ENCODE data around the gene GRID2.

GRID2 gene

DNA sequence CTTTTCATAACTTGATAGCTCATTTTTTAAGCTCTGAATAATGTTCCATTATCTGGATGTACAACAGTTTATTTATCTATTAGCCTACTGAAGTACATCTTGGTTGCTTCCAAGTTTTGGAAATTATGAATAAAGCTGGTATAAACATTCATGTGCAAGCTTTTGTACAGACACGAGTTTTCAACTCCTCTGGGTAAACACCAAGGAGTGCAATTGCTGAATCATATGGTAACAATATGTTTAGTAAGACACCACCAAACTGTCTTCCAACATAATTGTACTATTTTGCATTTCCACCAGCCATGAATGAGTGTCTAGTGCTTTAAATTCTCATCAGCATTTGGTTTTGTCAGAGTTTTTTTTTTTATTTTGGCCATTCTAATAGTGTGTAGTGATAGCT lies 1258.1 kb downstream of the GRID2 start:
- TF ChIP-seq, protein P1, sequence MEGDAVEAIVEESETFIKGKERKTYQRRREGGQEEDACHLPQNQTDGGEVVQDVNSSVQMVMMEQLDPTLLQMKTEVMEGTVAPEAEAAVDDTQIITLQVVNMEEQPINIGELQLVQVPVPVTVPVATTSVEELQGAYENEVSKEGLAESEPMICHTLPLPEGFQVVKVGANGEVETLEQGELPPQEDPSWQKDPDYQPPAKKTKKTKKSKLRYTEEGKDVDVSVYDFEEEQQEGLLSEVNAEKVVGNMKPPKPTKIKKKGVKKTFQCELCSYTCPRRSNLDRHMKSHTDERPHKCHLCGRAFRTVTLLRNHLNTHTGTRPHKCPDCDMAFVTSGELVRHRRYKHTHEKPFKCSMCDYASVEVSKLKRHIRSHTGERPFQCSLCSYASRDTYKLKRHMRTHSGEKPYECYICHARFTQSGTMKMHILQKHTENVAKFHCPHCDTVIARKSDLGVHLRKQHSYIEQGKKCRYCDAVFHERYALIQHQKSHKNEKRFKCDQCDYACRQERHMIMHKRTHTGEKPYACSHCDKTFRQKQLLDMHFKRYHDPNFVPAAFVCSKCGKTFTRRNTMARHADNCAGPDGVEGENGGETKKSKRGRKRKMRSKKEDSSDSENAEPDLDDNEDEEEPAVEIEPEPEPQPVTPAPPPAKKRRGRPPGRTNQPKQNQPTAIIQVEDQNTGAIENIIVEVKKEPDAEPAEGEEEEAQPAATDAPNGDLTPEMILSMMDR (IDR thresholded peaks at IDR 0.05; ENCODE audit: borderline replicate concordance, control extremely low read depth, extremely low read depth, insufficient read depth, missing control alignments): no peak
- DNase-seq (ENCODE audit: low spot score): no peak
- in situ Hi-C loops (cut with MboI; ENCODE audit: low sequenced_read_pairs, unreplicated experiment): no loop called here

DNA sequence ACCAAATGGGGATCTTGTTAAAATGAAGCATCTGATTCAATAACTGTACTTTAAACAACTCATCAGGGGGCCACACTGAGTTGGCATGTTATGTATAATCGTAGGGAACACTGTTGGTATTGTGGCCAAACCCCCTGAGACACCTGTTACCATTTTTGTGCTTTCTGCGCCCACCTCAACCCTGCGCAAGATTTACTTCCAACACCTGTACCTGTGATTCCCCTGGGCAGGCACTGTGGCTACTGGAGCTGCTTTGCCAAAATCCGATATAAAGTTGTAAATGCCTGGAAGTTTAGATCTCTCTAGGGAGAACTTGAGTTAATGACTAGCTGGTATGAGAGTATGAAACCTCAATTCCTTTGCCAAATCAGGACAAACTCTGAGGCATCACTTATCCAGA lies 1265.0 kb downstream of the GRID2 start:
- in situ Hi-C loops (cut with MboI; ENCODE audit: low sequenced_read_pairs, unreplicated experiment): no loop called here
- DNase-seq (ENCODE audit: low spot score): no peak
- TF ChIP-seq, protein P1 (IDR thresholded peaks at IDR 0.05; ENCODE audit: borderline replicate concordance, control extremely low read depth, extremely low read depth, insufficient read depth, missing control alignments): no peak

GRCh38 chr4:93573285-93573684 lies 1269.5 kb downstream of the GRID2 start:
- DNase-seq (ENCODE audit: low spot score): no peak
- TF ChIP-seq, protein P1 (IDR thresholded peaks at IDR 0.05; ENCODE audit: borderline replicate concordance, control extremely low read depth, extremely low read depth, insufficient read depth, missing control alignments): no peak

DNA sequence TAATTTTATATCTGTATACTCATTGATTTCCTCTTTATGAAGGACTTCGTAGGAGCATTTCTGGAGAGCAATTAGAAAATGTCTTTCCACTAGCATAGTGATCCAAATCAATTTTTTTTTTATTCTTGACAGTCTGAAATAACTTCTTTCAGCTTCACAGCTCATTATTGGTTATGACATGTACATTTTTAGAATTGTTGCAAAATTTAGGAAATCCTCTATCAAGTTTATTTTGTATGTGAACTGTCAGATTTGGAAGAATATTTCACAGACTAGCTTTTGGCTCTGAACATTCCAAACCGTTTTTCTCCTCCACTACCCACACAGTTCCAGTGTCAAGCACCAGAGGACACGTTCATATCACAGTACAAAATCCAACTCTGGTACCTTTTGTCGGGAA lies 1275.2 kb downstream of the GRID2 start:
- in situ Hi-C loops (cut with MboI; ENCODE audit: low sequenced_read_pairs, unreplicated experiment): no loop called here
- no peak for DNase-seq (ENCODE audit: low spot score)
- TF ChIP-seq, protein P1 (IDR thresholded peaks at IDR 0.05; ENCODE audit: borderline replicate concordance, control extremely low read depth, extremely low read depth, insufficient read depth, missing control alignments): no peak

More at GRCh38 chr4:93573285-93573684, 1269.5 kb downstream of the GRID2 start:
- in situ Hi-C loops (cut with MboI; ENCODE audit: low sequenced_read_pairs, unreplicated experiment): no loop called here

GRCh38 chr4:93605163-93605562 lies 1301.4 kb downstream of the GRID2 start:
- no peak for DNase-seq (ENCODE audit: low spot score)
- in situ Hi-C loops (cut with MboI; ENCODE audit: low sequenced_read_pairs, unreplicated experiment): no loop called here
- TF ChIP-seq, protein P1 (IDR thresholded peaks at IDR 0.05; ENCODE audit: borderline replicate concordance, control extremely low read depth, extremely low read depth, insufficient read depth, missing control alignments): no peak

DNA sequence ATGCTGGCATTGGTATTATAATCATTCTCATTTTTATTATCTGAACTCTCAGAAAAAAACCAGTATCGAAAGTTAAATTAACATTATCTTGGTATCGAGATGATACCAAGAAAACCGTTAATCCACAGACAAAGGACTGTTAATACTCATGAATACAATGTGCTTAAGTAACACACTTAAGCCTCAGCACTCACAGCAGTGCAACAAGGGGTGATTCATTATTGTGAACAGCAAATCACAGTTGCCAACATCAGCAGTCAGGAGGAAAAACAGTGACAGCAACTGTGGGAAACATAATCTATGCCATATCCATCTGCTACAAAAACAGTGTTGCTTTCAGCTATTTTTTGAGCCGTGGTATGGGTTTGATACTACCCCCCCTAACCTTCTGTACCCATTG lies 1313.8 kb downstream of the GRID2 start:
- in situ Hi-C loops (cut with MboI; ENCODE audit: low sequenced_read_pairs, unreplicated experiment): no loop called here
- DNase-seq (ENCODE audit: low spot score): no peak

More for the DNA sequence above, 1313.8 kb downstream of the GRID2 start:
- TF ChIP-seq, protein P1 (IDR thresholded peaks at IDR 0.05; ENCODE audit: borderline replicate concordance, control extremely low read depth, extremely low read depth, insufficient read depth, missing control alignments): no peak
